GM15510 (cell line): Measurements from ENCODE around the gene IRAK3.
A peak's percentile ranks its signal among the peaks of the same experiment; 100 is the strongest.

Experiments
- POLR2A ChIP-seq: IDR thresholded peaks from 3 replicates; pipeline ENCODE4 v1.6.1; 2011; ENCODE audit warnings: borderline replicate concordance; ENCODE audit not compliant: insufficient read length; ENCODE audit errors: extremely low read depth

Gene IRAK3

GRCh38 chr12:66164349-66164821 is 24.6 kb upstream of the IRAK3 start:
- TF ChIP-seq POLR2A = no peak

GRCh38 chr12:66165141-66165540 is 23.9 kb upstream of the IRAK3 start:
- no peak for TF ChIP-seq POLR2A

- TF ChIP-seq POLR2A = no peak
Measured at GRCh38 chr12:66166561-66166960, 22.5 kb upstream of the IRAK3 start.

DNA sequence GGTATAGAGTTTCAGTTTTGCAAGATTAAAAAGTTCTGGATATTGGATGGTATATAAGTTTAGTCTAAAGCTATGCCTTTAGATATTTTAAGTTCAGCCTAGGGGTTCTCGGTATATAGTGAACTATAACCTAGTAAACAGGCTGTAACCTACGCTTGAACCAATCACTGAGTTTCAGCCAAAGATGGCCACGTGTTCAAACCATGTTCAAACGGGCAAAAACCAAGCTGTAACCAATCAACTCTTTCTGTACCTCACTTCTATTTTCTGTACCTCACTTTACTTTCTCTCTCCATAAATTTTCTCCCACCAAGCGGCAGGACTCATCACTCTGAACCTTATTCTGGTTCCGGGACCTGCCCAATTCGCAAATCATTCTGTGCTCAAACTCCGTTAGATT is 20.6 kb upstream of the IRAK3 start:
- TF ChIP-seq POLR2A = no peak

DNA sequence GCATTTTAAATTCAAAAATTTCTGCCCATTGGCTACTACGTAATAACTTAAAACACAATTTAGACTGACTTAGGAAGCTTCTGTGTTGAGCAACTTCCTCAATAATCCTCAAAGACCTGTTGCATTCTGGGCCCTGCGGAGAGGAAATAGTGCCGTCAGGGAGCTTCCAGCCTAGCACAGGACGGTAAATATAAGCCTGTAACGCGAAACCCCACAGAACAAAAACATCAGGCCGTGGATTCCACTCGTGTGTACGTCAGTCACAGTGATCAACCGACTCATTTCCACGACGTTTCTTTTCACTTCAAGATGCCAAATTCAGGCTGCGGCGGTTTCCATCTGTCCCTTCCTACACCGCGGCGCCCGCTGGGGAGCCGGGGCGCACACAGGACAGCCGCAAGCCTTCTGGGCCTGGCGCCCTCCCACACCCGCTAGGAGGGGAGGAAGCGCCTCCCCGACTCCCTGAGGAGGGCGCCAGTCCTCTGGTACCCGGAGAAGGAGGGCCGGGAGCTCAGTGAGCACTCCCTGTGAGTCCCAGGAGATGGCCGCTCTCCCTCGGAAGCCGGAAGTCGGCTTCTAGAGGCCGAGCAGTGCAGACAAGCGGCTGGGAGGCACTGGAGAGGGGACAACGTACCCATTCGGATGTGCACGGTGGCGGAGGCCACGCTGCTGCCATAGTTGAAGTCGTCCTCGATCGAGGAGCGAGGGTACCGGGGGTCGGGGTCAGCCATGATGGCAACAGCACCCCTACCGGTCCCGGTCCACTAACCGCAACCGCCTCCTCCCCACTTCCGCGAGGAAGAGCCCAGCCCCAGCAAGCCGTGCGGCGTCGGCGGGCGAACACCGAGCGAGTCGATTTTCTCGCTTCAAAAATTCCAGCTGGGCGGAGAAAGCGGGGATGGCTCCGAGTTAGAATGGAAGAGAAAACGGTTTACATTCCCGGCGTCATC is 19.5 kb upstream of the IRAK3 start, which contains the start of gene TMBIM4:
TSS of gene TMBIM4 (minus strand) at position 776 of the 950 bp plus-strand sequence. CDS start at position 731, 45 bp downstream.
- peak; percentile 75 for TF ChIP-seq POLR2A

DNA sequence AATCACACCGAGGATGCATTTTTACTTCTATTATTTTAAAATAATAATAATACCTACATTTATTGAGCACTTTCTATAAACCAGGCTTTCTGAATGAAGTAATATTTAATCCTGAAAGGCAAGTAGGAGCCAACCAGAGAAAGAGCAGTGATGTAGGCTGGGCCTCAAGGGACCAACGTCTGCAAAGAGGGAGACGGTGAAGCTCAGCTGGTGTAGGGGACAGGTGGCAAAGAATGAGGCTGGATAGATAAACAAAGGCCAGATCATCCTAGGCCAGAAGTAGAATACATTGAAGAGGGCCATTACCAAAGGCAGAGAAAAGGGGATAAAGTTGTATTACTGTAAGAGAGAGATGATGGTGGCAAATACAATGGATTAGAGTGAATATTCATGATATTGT is 18.4 kb upstream of the IRAK3 start:
- no peak for TF ChIP-seq POLR2A

DNA sequence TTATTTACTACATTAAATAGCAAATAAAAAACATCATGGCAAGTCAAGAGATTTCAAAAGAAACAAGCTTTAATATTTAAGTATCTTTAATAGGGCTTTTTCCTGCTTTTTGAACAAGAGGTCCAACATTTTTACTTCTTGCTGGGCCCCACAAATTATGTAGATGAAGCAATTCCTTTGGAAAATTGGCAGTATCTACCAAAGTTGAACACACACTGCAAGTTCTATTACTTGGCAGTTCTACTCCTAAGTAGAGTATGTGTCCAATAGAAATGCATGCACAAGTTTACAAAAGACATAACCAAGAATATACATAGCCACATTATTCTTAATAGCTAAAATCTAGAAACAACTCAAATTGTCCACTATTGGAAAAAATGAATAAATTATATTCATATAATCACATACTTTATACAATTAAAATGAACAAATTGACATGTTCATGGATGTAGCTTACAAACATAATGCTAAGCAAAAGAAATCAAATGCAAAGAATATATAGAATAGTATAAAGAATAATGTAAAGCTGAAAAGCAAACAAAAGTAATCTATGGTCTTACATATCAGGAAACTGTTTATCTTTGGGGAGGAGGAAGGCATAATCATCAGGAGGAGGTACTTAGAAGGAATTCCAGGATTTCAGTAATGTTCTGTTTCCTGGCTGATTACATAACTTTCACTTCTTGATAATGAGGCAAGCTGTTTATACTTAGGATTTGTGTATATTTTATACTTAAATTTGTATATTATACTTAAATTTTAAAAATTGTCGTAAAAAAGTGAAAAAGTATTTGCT is 12.7 kb upstream of the IRAK3 start:
- TF ChIP-seq POLR2A = no peak

DNA sequence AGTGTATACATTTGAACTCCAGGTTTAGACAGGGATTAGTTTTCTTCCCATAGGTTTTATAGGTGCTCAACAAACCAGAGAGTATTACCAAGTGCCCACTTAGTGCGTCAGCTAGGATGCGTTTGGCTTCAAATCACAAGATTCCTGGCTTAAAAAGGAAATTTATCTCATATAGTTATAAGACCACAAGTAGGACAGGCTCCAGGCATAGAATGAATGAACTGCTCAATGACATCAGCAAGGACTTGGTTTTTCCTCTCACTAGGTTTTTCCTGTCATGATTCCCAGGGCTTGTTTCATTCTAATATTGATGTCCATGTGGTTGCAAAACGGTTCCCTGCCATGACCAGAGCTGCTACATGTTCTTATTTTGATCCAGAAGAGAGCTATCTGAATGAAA is 6.1 kb upstream of the IRAK3 start:
- no peak for TF ChIP-seq POLR2A

GRCh38 chr12:66187036-66187435 is 2.0 kb upstream of the IRAK3 start:
- TF ChIP-seq POLR2A = no peak

DNA sequence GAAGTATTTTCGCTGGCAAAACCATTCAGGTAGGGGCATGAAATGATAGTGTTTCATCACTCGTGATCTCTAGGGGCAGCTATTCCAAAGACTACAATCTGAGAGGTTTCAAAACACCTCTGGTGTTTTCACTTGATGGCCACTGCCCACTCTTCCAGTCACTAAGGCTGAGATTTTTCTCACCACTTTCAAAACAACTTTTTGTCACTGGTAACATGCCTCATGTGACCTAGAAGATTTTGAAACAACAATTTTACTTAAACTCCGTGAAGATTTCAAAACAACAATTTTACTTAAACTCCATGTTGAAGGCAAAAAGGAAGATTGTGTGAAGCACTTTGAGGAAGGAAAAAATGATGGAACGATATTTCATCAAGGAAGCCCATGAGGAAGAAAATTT is 1.2 kb upstream of the IRAK3 start:
- no peak for TF ChIP-seq POLR2A

DNA sequence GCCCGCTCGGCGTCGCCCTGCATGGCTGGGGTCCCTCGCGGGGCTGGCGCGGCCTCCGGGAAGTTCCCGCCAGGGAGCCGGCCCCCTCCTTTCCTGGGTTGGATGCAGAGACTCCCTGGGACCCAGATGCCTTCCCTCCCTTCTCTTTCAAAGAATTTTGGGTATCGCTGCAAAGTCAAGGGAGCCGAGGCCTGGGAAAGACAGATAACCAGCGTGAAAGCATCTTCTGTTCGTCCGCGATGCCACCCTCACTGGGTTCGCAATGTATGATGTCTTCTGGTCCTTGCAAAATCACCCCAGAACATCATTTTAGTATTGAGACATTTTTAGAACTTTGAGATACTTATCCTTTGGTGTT is 451 bp downstream of the IRAK3 start:
- TF ChIP-seq POLR2A = no peak

DNA sequence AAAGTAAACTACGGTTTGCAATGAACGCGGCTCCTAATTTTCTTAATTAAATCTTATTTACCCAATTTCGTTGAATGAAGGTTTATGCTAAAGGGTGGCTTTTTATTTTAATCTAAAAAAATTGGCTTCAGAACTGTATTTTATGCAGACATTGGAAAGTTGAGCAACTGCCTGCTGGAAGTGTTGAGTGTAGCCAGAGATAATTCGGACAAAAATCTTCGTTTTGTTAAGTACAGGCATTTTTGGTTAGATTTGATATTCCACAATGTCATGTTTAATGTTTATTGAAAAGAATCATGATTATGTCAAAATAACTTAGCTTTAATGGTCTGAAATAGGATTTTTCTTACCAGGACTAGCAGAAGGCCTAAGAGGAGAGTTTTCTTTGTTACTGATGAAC is 875 bp downstream of the IRAK3 start:
- no peak for TF ChIP-seq POLR2A

DNA sequence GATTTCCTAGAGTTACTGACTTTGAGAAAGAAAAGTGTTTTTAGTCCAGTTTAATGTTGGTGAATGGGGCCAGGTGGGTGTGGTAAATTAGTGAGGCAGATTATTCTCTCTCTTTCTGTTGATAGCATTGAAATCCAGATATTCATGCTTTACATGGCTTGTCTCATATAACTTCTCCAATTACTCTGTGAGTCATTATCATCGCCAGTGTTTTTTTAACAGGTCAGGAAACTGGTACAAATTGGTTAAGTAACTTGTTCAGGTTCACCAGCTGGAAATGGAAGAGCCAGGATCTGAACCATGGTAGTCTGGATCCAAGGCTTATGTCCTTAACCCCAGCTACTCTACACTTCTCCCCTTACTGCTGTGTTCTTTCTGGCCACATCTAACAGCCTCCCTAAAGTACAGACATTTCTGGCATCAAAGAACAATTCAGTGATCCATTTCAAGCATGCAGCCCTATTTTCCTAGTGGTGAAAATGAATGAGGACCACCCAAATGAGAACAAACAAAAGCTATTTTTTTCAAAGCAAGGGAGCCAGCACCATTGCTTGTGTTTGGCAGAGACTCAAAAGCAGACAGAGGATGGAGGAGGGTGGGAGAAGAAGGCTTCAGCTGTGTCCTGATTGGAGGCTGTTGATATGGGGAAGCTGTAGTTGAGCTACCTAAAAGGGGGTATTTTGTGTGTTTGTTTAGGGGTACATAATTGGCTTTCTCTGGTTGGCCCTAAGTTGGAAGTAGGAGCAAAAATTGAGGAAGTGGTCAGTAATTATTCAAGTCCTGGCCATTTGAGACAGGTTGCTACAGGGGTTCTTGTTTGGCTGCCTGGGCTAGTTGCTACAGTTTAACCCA is 1.7 kb downstream of the IRAK3 start:
- TF ChIP-seq POLR2A = no peak

- TF ChIP-seq POLR2A = no peak
Measured at GRCh38 chr12:66191547-66192126, 2.6 kb downstream of the IRAK3 start.
